Psoas muscle (tissue), 8 donors: ENCODE results near the gene CSNK1A1. TPM values are rescaled to one million over a fixed set of nuclear protein-coding genes. Genes with fewer than 3 reads are reported as not detected.
A peak's percentile ranks its signal among the peaks of the same experiment; 100 is the strongest.
"Not testable (repeated sequence)": the region's sequence is repeated elsewhere in the genome, so short reads cannot be mapped to it uniquely, and the experiment has no call there.

Experiments
- ATAC-seq, 4 donors: fragments of 200-7000 bp; cut with Tn5 transposase; one replicate each; pipeline ENCODE4 v1.9.1; 2020; ENCODE audit warnings: moderate library complexity in 3 of 4, mild to moderate bottlenecking in 2 of 4
- DNase-seq, 2 donors: peaks; one replicate each; pipeline ENCODE4 v3.0.0-alpha.2; 2020
- H3K27ac ChIP-seq: fragments of 200-600 bp; one replicate; pipeline ENCODE4 v1.8.0; 2022
- H3K27me3 ChIP-seq, 3 donors: fragments of 200-600 bp in 1 of 3; one replicate each; pipeline versions ENCODE4 v1.6.1 to v1.8.0; 2013 to 2022; ENCODE audit warnings: low read length in 2 of 3, mild to moderate bottlenecking in 2 of 3, moderate library complexity in 1 of 3; ENCODE audit not compliant: insufficient read depth in 3 of 3
- H3K36me3 ChIP-seq, 2 donors: fragments of 200-600 bp in 1 of 2; one replicate each; pipeline versions ENCODE4 v1.6.1 to v1.8.0; 2013 to 2022; ENCODE audit warnings: low read depth in 1 of 2, mild to moderate bottlenecking in 1 of 2, moderate library complexity in 1 of 2; ENCODE audit not compliant: insufficient read depth in 1 of 2
- H3K4me1 ChIP-seq: fragments of 200-600 bp; one replicate; pipeline ENCODE4 v1.8.0; 2022
- H3K4me3 ChIP-seq: fragments of 200-600 bp; one replicate; pipeline ENCODE4 v1.8.0; 2022; ENCODE audit warnings: mild to moderate bottlenecking
- H3K9me3 ChIP-seq: fragments of 200-600 bp; one replicate; pipeline ENCODE4 v1.8.0; 2022
- WGBS, 3 donors: extraction: QIAGEN DNeasy Blood & Tissue Kit; methylation state at CpG; one replicate each; pipeline versions ENCODE4 v1.1.6 to v1.1.7; 2013; 5-methylcytosine and 5-hydroxymethylcytosine counted together
- intact Hi-C, 2 donors: fragments of 100-400 bp; cut with DNase I; formaldehyde crosslinking; loops; one replicate each; pipeline versions ENCODE4 v1.11.0 to v1.14.2; 2022
- polyA plus RNA-seq, 3 donors: library from polyadenylated mRNA; stranded (reverse); fragments of 200-250 nt; gene quantifications; one replicate each; pipeline ENCODE4 v1.2.3, GENCODE V29; 2013
- total RNA-seq, 4 donors: library from RNA; stranded (reverse); fragmentation: NEBNext Ultra II Directional in 2 of 4; extraction: Animal tissue kit (Norgen Biotek cat#: 25700) in 2 of 4; gene quantifications; one replicate each; pipeline versions ENCODE4 v1.2.1 to v1.2.4, GENCODE V29; 2021 to 2023
- TF ChIP-seq, protein P1 (sequence below): fragments of 200-600 bp; IDR thresholded peaks from one replicate; pipeline ENCODE4 v1.8.0; 2022; ENCODE audit warnings: antibody characterized with exemption
- donor health status: healthy with polysubstance abuse.
- donor health status: DM: no; HTN: no; CAD: no; lungs with moderate emphysema.
- donor health status: Bipolar disorder and iron deficiency.
- donor health status: healthy.
- donor health status: DM: yes; HTN: yes; CAD: no.
- donor health status: DM: no; HTN: no; CAD: no.
- donor health status: DM: no; HTN: no; CAD: no.
- donor health status: DM: yes; HTN: yes; CAD: no.

The CSNK1A1 gene
- total and polyA plus RNA-seq, 7 donors: 73.6 to 394 (median 201) TPM

DNA sequence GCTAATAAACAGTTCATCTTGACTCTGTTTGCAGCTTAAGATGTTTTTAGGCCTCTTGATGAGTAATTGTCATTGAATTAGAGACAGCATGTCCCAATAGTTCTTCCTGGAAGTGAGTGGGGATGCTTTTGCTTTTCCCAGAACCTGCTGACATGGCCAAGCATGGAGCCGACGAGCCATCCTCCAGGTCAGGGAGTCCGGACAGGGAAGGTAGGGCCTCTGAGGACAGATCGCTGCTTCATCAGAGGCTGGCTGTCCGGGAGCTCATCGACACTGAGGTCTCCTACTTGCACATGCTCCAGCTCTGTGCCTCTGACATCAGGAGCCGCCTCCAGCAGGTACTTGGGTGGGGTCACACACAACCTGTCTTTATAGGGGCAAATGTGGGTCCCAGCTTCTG, 46.4 kb upstream of the CSNK1A1 start:
- Histone ChIP-seq H3K9me3 (no peaks in the 10 kb centered on the region), H3K4me3 (no peak overlapping the region), H3K27me3 (no peaks in the 10 kb centered on the region), H3K36me3 (peaks cover 3 to 22% of the 10 kb centered on the region in 2 donors), H3K4me1 (peaks cover 26% of the 10 kb centered on the region), H3K27ac (peak overlapping the region; percentile 26)
- WGBS, 3 donors: 72 to 88% (median 81%) methylated on average over 7 of the region's 7 CpGs
- no peak for DNase-seq
- intact Hi-C loops: no loop called here
- ATAC-seq: peak in 2 of 4 donors; percentile 40 to 63
- TF ChIP-seq, protein P1, sequence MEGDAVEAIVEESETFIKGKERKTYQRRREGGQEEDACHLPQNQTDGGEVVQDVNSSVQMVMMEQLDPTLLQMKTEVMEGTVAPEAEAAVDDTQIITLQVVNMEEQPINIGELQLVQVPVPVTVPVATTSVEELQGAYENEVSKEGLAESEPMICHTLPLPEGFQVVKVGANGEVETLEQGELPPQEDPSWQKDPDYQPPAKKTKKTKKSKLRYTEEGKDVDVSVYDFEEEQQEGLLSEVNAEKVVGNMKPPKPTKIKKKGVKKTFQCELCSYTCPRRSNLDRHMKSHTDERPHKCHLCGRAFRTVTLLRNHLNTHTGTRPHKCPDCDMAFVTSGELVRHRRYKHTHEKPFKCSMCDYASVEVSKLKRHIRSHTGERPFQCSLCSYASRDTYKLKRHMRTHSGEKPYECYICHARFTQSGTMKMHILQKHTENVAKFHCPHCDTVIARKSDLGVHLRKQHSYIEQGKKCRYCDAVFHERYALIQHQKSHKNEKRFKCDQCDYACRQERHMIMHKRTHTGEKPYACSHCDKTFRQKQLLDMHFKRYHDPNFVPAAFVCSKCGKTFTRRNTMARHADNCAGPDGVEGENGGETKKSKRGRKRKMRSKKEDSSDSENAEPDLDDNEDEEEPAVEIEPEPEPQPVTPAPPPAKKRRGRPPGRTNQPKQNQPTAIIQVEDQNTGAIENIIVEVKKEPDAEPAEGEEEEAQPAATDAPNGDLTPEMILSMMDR: no peak

DNA sequence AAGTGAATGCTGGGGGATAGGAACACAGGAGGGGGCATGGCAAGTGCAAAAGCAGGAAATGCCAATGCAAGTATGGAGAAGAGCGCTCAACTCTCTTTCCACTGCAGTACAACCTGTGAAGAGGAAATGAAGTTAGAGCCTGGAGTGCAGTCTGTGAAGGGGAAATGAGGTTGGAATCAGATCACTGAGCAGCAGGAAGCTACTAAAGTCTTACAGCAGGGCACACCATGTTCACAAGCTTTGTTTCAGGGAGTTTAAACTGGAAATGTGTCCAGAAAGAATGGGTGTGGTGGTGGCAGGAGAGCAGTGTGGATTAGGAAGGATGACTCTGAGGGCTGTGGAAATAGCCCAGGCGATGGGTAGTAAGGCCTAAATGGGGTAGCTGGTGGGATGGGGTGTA, 45.5 kb upstream of the CSNK1A1 start:
- peak overlapping the region; percentile 15 for H3K27ac ChIP-seq
- H3K4me1 ChIP-seq: peaks cover 26% of the 10 kb centered on the region
- DNase-seq: no peak
- TF ChIP-seq, protein P1: no peak
- no peaks in the 10 kb centered on the region for H3K27me3 ChIP-seq
- H3K4me3 ChIP-seq: no peak overlapping the region
- peak in 2 of 4 donors; percentile 54 to 69 for ATAC-seq
- 79 to 86% (median 79%) methylated on average over 2 of the region's 2 CpGs for WGBS, 3 donors
- no peaks in the 10 kb centered on the region for H3K9me3 ChIP-seq
- intact Hi-C loops: no loop called here
- peaks cover 3 to 13% of the 10 kb centered on the region in 2 donors for H3K36me3 ChIP-seq

DNA sequence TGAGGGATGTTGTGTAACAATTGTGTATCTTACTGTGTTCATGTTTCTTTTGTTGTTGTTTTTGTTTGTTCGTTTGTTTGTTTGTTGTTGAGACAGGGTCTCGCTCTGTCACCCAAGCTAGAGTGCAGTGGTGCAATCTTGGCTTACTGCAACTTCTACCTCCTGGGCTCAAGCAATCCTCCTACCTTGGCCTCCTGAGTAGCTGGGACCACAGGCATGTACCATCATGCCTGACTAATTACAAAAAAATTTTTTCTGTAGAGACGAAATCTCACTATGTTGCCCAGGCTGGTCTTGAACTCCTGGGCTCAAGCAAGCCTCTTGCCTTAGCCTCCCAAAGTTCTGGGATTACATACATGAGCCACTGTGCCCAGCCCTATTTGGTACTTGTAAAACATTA, 43.9 kb upstream of the CSNK1A1 start:
- H3K27ac ChIP-seq, H3K27me3 ChIP-seq, H3K36me3 ChIP-seq, intact Hi-C loops, ATAC-seq, H3K9me3 ChIP-seq, H3K4me3 ChIP-seq, DNase-seq: not testable (repeated sequence)
- WGBS, 3 donors: 92 to 95% (median 94%) methylated on average over 3 of the region's 3 CpGs
- H3K4me1 ChIP-seq: peaks cover 26% of the 10 kb centered on the region

DNA sequence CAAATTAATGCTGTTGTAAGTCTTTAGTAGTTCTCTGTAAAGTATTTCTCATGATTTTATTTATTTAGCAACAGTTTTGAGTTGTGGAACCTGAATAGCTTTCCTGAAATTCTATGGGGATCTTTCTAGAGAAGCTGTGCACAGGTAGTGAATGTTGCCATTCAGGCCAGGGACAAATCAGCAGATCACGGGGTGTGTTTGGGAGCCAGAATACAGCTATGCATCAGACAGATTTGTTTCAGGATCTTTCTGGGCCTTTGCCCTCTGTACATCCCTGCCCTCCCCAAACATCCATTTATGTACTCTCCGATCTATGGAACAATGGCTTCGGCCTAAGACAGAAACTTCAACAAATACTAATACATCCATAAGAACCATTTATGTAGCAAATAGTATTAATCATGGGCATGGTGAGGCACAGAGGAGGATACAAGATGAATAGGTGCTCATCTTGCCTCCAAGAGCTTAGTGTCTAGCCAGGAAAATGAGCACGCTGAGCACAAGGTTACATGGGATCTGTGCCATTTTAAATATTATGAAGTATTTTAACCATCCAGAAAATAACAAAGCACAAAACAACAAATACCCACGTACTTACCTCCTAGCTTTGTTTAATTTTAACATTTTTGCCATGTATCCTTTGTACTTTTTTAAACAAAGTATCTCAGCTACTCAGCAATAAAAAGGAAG, 43.1 kb upstream of the CSNK1A1 start:
- H3K4me3 ChIP-seq: no peak overlapping the region
- no peak overlapping the region for H3K27ac ChIP-seq
- TF ChIP-seq, protein P1: no peak
- ATAC-seq (no peak), DNase-seq (no peak)
- peaks cover 0 to 12% of the 10 kb centered on the region in 2 donors for H3K36me3 ChIP-seq
- no peaks in the 10 kb centered on the region for H3K9me3 ChIP-seq
- H3K4me1 ChIP-seq: peaks cover 19% of the 10 kb centered on the region
- intact Hi-C loops: no loop called here
- H3K27me3 ChIP-seq: no peaks in the 10 kb centered on the region
- 79 to 89% (median 79%) methylated on average over 5 of the region's 5 CpGs for WGBS, 3 donors

DNA sequence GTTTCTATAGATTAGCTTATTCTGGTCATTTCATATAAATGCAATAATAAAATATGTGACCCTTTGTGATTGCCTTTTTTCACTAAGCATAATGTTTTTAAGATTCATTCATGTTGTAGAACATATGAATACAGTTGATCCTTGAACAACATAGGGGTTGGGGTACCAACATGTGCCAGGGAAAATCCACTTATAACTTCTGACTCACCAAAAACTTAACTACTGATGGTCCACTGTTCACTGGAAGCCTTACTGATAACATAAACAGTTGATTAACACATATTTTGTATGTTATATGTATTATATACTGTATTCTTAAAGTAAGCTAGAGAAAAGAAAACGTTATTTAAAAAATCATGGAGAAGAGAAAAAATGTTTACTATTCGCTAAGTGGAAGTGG, 42.1 kb upstream of the CSNK1A1 start:
- TF ChIP-seq, protein P1: no peak
- Histone ChIP-seq H3K27ac (no peak overlapping the region), H3K4me1 (peaks cover 15% of the 10 kb centered on the region), H3K4me3 (no peak overlapping the region), H3K9me3 (no peaks in the 10 kb centered on the region), H3K36me3 (peaks cover 0 to 9% of the 10 kb centered on the region in 2 donors), H3K27me3 (no peaks in the 10 kb centered on the region)
- WGBS, 3 donors: 86 to 88% (median 86%) methylated on average over 2 of the region's 2 CpGs
- intact Hi-C loops: no loop called here
- ATAC-seq: no peak
- no peak for DNase-seq
